ENCODE data around the gene FUS.

The FUS gene

DNA sequence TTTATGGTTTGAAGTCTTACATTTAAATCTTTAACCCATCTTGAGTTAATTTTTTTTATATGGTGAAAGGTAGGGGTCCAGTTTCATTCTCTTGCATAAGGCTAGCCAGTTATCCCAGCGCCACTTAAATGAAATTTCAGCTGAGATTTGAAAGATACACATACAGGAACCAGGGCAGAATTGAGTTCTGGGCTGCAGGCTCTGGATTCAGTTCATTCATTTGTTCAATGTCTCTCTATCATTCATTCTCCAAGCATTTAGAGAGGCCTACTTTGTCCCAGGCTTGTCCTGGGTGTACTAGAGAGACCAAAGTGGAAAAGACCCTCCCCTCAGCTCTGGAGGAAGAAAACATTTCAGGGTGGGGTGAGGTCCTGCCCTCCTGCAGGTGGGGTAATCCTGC lies 33.4 kb downstream of the FUS start:
- ATAC-seq: no peak
- no peak for TF ChIP-seq BACH2 (CRISPR knock-in tag; IDR thresholded peaks at IDR 0.05; ENCODE audit: borderline replicate concordance)
- no peak for TF ChIP-seq TOX (CRISPR knock-in tag; IDR thresholded peaks at IDR 0.05; ENCODE audit: borderline replicate concordance)
- no peak for TF ChIP-seq ZC3H10 (CRISPR knock-in tag; IDR thresholded peaks at IDR 0.05)
- TF ChIP-seq ESRRG (CRISPR knock-in tag; IDR thresholded peaks at IDR 0.05): no peak
- TF ChIP-seq CSDC2 (CRISPR knock-in tag; IDR thresholded peaks at IDR 0.05): no peak

DNA sequence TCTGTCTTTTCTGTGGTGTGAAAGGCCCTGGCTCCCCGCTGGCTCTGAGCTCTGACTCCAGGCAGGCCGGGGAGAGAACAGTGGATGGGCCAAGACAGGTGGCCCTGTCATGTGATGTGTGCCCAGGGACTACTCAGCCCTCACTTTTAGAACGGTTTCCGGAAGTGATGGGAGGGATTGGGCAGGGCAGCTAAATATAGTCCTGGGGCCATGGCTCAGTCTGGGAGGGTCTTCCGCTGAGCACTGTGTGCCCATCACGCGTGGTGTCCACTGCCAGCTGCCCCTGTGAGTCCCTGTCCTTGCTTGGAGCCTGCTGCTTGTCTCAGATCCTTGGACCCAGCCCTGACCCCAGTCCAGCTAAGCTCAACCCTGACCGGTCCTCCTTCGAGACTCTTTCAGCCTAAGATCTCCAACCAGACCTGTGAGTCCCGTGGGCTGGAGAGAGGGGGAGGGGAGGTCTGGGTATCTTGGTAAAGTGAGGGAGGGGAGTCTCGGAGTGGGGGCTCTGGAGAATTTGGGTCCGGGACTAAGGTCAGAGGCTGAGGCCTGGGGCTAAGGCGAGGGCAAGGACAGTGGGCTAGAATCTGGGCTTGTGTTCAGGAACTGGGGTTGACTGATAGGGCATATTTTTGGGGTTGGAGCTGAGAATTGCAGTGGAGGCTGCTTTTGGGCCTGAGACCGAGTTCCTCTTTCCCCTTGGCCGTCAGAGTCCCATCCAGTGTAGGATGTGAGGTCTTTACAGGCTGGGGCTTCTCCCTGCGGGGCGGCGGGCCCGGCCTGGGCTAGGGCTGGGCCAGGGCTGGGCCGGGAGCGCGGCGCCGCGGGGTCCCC lies 34.2 kb downstream of the FUS start, which contains the start of gene TRIM72:
TRIM72 (plus strand) TSS at position 243 of the 831 bp plus-strand sequence. CDS start 620 bp downstream, outside the sequence.
- no peak for ATAC-seq
- TF ChIP-seq PATZ1 (CRISPR knock-in tag; IDR thresholded peaks at IDR 0.05; ENCODE audit: borderline replicate concordance): no peak
- no peak for TF ChIP-seq SNAI2 (CRISPR knock-in tag; IDR thresholded peaks at IDR 0.05)
- no peak for TF ChIP-seq ZC3H10 (CRISPR knock-in tag; IDR thresholded peaks at IDR 0.05)
- TF ChIP-seq ISL1 (CRISPR knock-in tag; IDR thresholded peaks at IDR 0.05): no peak
- no peak for TF ChIP-seq CSRNP3 (CRISPR knock-in tag; IDR thresholded peaks at IDR 0.05)
- TF ChIP-seq RARB (CRISPR knock-in tag; IDR thresholded peaks at IDR 0.05): no peak
- no peak for TF ChIP-seq TOX (CRISPR knock-in tag; IDR thresholded peaks at IDR 0.05; ENCODE audit: borderline replicate concordance)
- no peak for TF ChIP-seq OSR1 (CRISPR knock-in tag; IDR thresholded peaks at IDR 0.05)
- no peak for TF ChIP-seq ZNF8 (CRISPR knock-in tag; IDR thresholded peaks at IDR 0.05)
- no peak for TF ChIP-seq CREB5 (CRISPR knock-in tag; IDR thresholded peaks at IDR 0.05; ENCODE audit: low read depth)

DNA sequence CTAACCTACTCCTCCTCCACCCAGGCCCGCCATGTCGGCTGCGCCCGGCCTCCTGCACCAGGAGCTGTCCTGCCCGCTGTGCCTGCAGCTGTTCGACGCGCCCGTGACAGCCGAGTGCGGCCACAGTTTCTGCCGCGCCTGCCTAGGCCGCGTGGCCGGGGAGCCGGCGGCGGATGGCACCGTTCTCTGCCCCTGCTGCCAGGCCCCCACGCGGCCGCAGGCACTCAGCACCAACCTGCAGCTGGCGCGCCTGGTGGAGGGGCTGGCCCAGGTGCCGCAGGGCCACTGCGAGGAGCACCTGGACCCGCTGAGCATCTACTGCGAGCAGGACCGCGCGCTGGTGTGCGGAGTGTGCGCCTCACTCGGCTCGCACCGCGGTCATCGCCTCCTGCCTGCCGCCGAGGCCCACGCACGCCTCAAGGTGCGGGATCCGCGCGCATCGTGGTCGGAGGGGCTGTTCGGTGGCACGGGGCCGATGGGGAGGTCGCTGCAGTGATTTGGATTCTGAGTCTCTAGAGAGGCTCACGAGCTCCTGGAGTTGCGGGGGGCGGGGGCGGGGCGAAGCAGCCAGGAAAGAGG lies 34.9 kb downstream of the FUS start:
- ATAC-seq: peak; percentile 39
- no peak for TF ChIP-seq ZC3H10 (CRISPR knock-in tag; IDR thresholded peaks at IDR 0.05)
- no peak for TF ChIP-seq PATZ1 (CRISPR knock-in tag; IDR thresholded peaks at IDR 0.05; ENCODE audit: borderline replicate concordance)
- no peak for TF ChIP-seq ISL1 (CRISPR knock-in tag; IDR thresholded peaks at IDR 0.05)
- TF ChIP-seq CREB5 (CRISPR knock-in tag; IDR thresholded peaks at IDR 0.05; ENCODE audit: low read depth): no peak
- TF ChIP-seq ESRRG (CRISPR knock-in tag; IDR thresholded peaks at IDR 0.05): no peak
- TF ChIP-seq ZNF70 (CRISPR knock-in tag; IDR thresholded peaks at IDR 0.05): no peak
- no peak for TF ChIP-seq TCF4 (CRISPR knock-in tag; IDR thresholded peaks at IDR 0.05; ENCODE audit: borderline replicate concordance)
- TF ChIP-seq ZFP30 (CRISPR knock-in tag; IDR thresholded peaks at IDR 0.05): no peak
- TF ChIP-seq BACH2 (CRISPR knock-in tag; IDR thresholded peaks at IDR 0.05; ENCODE audit: borderline replicate concordance): no peak
- TF ChIP-seq TSHZ2 (CRISPR knock-in tag; IDR thresholded peaks at IDR 0.05): no peak
- no peak for TF ChIP-seq CSDC2 (CRISPR knock-in tag; IDR thresholded peaks at IDR 0.05)
- no peak for TF ChIP-seq ZNF565 (CRISPR knock-in tag; conservative IDR thresholded peaks at IDR 0.05; ENCODE audit: low read depth)
- no peak for TF ChIP-seq PPARA (CRISPR knock-in tag; IDR thresholded peaks at IDR 0.05; ENCODE audit: borderline replicate concordance)
- TF ChIP-seq OSR1 (CRISPR knock-in tag; IDR thresholded peaks at IDR 0.05): no peak
- no peak for TF ChIP-seq CSRNP3 (CRISPR knock-in tag; IDR thresholded peaks at IDR 0.05)
- no peak for TF ChIP-seq TOX (CRISPR knock-in tag; IDR thresholded peaks at IDR 0.05; ENCODE audit: borderline replicate concordance)
- no peak for TF ChIP-seq RARB (CRISPR knock-in tag; IDR thresholded peaks at IDR 0.05)
- no peak for TF ChIP-seq GLIS3 (CRISPR knock-in tag; IDR thresholded peaks at IDR 0.05)
- TF ChIP-seq, protein P1, sequence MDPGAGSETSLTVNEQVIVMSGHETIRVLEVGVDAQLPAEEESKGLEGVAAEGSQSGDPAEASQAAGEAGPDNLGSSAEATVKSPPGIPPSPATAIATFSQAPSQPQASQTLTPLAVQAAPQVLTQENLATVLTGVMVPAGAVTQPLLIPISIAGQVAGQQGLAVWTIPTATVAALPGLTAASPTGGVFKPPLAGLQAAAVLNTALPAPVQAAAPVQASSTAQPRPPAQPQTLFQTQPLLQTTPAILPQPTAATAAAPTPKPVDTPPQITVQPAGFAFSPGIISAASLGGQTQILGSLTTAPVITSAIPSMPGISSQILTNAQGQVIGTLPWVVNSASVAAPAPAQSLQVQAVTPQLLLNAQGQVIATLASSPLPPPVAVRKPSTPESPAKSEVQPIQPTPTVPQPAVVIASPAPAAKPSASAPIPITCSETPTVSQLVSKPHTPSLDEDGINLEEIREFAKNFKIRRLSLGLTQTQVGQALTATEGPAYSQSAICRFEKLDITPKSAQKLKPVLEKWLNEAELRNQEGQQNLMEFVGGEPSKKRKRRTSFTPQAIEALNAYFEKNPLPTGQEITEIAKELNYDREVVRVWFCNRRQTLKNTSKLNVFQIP (CRISPR knock-in tag; IDR thresholded peaks at IDR 0.05; ENCODE audit: borderline replicate concordance, low read depth): no peak
